NCI-H748 treated with DMSO at 0.1 percent for 48 hours (cell line): ENCODE data around the gene LASP1NB.

ENCODE experiments used
- DNase-seq: peaks from one replicate; lab custom pipeline; 2025; lab: John Stamatoyannopoulos, UW

The LASP1NB gene

GRCh38 chr17:38925263-38925995 lies at the start of gene LASP1NB:
Gene LASP1NB, plus strand, starts transcription at chr17:38925614.
- no peak for DNase-seq

- no peak for DNase-seq
These were observed 48.1 kb upstream of the LASP1NB start for GRCh38 chr17:38877130-38877851.

GRCh38 chr17:38879878-38880665 lies 45.3 kb upstream of the LASP1NB start:
- no peak for DNase-seq

- DNase-seq: no peak
These were observed 43.7 kb upstream of the LASP1NB start for GRCh38 chr17:38881600-38882191.

GRCh38 chr17:38882870-38883269 lies 42.5 kb upstream of the LASP1NB start:
- no peak for DNase-seq

GRCh38 chr17:38883592-38884526 lies 41.6 kb upstream of the LASP1NB start:
- DNase-seq: no peak

- DNase-seq: no peak
These were observed 40.2 kb upstream of the LASP1NB start for GRCh38 chr17:38885044-38885727.

- DNase-seq: no peak
These were observed 39.4 kb upstream of the LASP1NB start for GRCh38 chr17:38885728-38886642.

- DNase-seq: no peak
These were observed 38.8 kb upstream of the LASP1NB start for GRCh38 chr17:38886643-38887010.

- DNase-seq: no peak
These were observed 36.6 kb upstream of the LASP1NB start for GRCh38 chr17:38888842-38889241.

- no peak for DNase-seq
These were observed 35.5 kb upstream of the LASP1NB start for GRCh38 chr17:38889745-38890409.

GRCh38 chr17:38890410-38890746 lies 35.0 kb upstream of the LASP1NB start:
- DNase-seq: no peak

- no peak for DNase-seq
These were observed 34.0 kb upstream of the LASP1NB start for GRCh38 chr17:38891441-38891840.

- no peak for DNase-seq
These were observed 33.3 kb upstream of the LASP1NB start for GRCh38 chr17:38892083-38892482.

- DNase-seq: no peak
These were observed 32.8 kb upstream of the LASP1NB start for GRCh38 chr17:38892620-38893019.

GRCh38 chr17:38893113-38893512 lies 32.3 kb upstream of the LASP1NB start:
- DNase-seq: no peak

- DNase-seq: no peak
These were observed 31.8 kb upstream of the LASP1NB start for GRCh38 chr17:38893607-38894006.

- no peak for DNase-seq
These were observed 31.1 kb upstream of the LASP1NB start for GRCh38 chr17:38894276-38894675.

GRCh38 chr17:38896346-38896954 lies 29.0 kb upstream of the LASP1NB start:
- DNase-seq: no peak
